HepG2 (cell line): Measurements from ENCODE around the gene ZNF513. TPM values are rescaled to one million over a fixed set of nuclear protein-coding genes. Genes with fewer than 3 reads are reported as not detected.

Experiments
- HDAC2 ChIP-seq: sonication (generic); formaldehyde crosslinking; IDR thresholded peaks from 2 replicates; pipeline ENCODE4 v1.4.0; 2020; ENCODE audit warnings: missing genetic modification reagents
- JDP2 ChIP-seq: sonication (generic); formaldehyde crosslinking; IDR thresholded peaks from 2 replicates; pipeline ENCODE4 v1.8.1; 2022; ENCODE audit warnings: missing genetic modification reagents, borderline replicate concordance
- MAFK ChIP-seq, 2 experiments: IDR thresholded peaks in 1 of 2; conservative IDR thresholded peaks in 1 of 2; 2 replicates each; pipeline ENCODE4 v1.6.1; 2011; ENCODE audit warnings: improper control_type of control experiment in 2 of 2, low read length in 2 of 2
- NR2F2 ChIP-seq: IDR thresholded peaks from 2 replicates; pipeline ENCODE4 v1.6.1; 2012; ENCODE audit warnings: low read depth, inconsistent platforms, borderline replicate concordance
- RBM22 ChIP-seq: fragments of 200-400 bp; formaldehyde crosslinking; optimal IDR thresholded peaks from 2 replicates; pipeline ENCODE3; 2017; ENCODE audit warnings: mild to moderate bottlenecking, low read length, moderate library complexity
- SALL2 ChIP-seq: sonication (generic); formaldehyde crosslinking; IDR thresholded peaks from 2 replicates; pipeline ENCODE4 v1.8.1; 2023; ENCODE audit warnings: mild to moderate bottlenecking, missing genetic modification reagents, inconsistent platforms
- ZNF292 ChIP-seq: sonication (generic); formaldehyde crosslinking; IDR thresholded peaks from 2 replicates; pipeline ENCODE4 v1.8.1; 2022; ENCODE audit warnings: mild to moderate bottlenecking, low read depth, missing genetic modification reagents, borderline replicate concordance
- polyA plus RNA-seq, 8 experiments: library from polyadenylated mRNA; depleted of rRNA in 3 of 8; stranded (reverse) in 7 of 8; unstranded in 1 of 8; fragments of >200 nt; fragmentation: Illumina TruSeq in 4 of 8; extraction: Trizol in 4 of 8; gene quantifications; 2 replicates each; pipeline versions ENCODE4 v1.2.1 to v1.2.3, GENCODE V29; 2011 to 2016; ENCODE audit warnings: low read depth in 4 of 8, missing spikeins in 1 of 8, mixed read lengths in 1 of 8; ENCODE audit not compliant: insufficient read depth in 1 of 8
- total RNA-seq, 5 experiments: library from RNA; depleted of rRNA; stranded (reverse); fragments of >200 nt; fragmentation: Illumina TruSeq; extraction: Trizol; gene quantifications; 2 replicates each; pipeline ENCODE4 v1.2.3, GENCODE V29; 2016; ENCODE audit warnings: low read depth in 1 of 5
- TF ChIP-seq, protein P1 (sequence below): sonication (generic); formaldehyde crosslinking; IDR thresholded peaks from 2 replicates; pipeline ENCODE4 v1.5.0; 2020; ENCODE audit warnings: mild to moderate bottlenecking, missing genetic modification reagents, moderate library complexity
- TF ChIP-seq, protein P2 (sequence below): sonication (generic); formaldehyde crosslinking; IDR thresholded peaks from 2 replicates; pipeline ENCODE4 v1.5.0; 2020; ENCODE audit warnings: missing genetic modification reagents
- TF ChIP-seq, protein P3 (sequence below): sonication (generic); formaldehyde crosslinking; conservative IDR thresholded peaks from 2 replicates; pipeline ENCODE4 v1.8.0; 2022; ENCODE audit warnings: low read depth, missing genetic modification reagents
- TF ChIP-seq, protein P4 (sequence below): sonication (generic); formaldehyde crosslinking; IDR thresholded peaks from 2 replicates; pipeline ENCODE4 v1.9.0; 2021; ENCODE audit warnings: missing genetic modification reagents, borderline replicate concordance
- TF ChIP-seq, protein P5 (sequence below): sonication (generic); formaldehyde crosslinking; IDR thresholded peaks from 2 replicates; pipeline ENCODE4 v1.4.0; 2020; ENCODE audit warnings: missing genetic modification reagents, mild to moderate bottlenecking, borderline replicate concordance
- TF ChIP-seq, protein P6 (sequence below): sonication (generic); formaldehyde crosslinking; IDR thresholded peaks from 2 replicates; pipeline ENCODE4 v1.8.0; 2022; ENCODE audit warnings: missing genetic modification reagents, mild to moderate bottlenecking, moderate library complexity, borderline replicate concordance
- TF ChIP-seq, protein P7 (sequence below): conservative IDR thresholded peaks from 2 replicates; pipeline ENCODE4 v1.6.1; 2018; ENCODE audit warnings: missing genetic modification reagents

Gene ZNF513
- total and polyA plus RNA-seq, 2 of the 13 experiments (the other 11 are each of a cell fraction or from before 2014, with no cell fraction given): 4.9 to 6.3 TPM

DNA sequence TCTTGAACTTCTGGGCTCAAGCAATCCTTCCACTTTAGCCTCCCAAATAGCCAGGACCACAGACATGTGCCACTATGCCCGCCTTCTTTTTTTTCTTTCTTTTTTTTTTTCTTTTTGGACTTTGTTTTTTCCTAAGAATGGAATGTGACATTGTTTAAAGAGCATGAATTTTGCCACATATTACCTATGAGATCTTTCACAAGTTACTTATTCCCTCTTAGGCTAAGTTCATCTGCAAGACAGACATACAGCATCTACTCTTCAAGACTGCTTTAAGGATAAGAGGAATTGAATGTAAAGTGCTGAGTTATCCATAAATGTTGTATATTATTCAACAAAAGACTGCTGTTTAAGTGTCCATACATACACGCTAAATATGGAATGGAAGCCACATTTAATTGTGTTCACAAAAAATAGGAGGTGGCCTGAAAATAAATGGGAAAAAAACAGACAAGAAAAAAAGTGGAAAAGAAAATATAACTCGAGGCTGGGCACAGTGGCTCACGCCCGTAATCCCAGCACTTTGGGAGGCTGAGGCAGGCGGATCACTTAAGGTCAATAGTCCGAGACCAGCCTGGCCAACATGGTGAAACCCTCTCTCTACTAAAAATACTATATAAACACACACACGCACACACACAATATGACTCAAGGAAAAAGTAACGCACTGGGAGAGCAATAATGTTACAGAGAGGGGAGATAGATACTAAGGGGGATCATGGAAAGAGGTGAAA, 32.1 kb upstream of the ZNF513 start (continued):
- TF ChIP-seq HDAC2 (CRISPR knock-in tag) (no peak), SALL2 (CRISPR knock-in tag) (no peak), JDP2 (no peak), NR2F2 (no peak), RBM22 (no peak), ZNF292 (0 out of 2 replicates have a peak, but pooled peaks have one; percentile 1), MAFK (conservative IDR thresholded peaks at IDR 0.05 in 1 of 2, IDR thresholded peaks at IDR 0.05 in 1 of 2; ENCODE audit: low read length in 2 of 2) (no peak)
- TF ChIP-seq, protein P1, sequence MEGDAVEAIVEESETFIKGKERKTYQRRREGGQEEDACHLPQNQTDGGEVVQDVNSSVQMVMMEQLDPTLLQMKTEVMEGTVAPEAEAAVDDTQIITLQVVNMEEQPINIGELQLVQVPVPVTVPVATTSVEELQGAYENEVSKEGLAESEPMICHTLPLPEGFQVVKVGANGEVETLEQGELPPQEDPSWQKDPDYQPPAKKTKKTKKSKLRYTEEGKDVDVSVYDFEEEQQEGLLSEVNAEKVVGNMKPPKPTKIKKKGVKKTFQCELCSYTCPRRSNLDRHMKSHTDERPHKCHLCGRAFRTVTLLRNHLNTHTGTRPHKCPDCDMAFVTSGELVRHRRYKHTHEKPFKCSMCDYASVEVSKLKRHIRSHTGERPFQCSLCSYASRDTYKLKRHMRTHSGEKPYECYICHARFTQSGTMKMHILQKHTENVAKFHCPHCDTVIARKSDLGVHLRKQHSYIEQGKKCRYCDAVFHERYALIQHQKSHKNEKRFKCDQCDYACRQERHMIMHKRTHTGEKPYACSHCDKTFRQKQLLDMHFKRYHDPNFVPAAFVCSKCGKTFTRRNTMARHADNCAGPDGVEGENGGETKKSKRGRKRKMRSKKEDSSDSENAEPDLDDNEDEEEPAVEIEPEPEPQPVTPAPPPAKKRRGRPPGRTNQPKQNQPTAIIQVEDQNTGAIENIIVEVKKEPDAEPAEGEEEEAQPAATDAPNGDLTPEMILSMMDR: no peak
- TF ChIP-seq, protein P2, sequence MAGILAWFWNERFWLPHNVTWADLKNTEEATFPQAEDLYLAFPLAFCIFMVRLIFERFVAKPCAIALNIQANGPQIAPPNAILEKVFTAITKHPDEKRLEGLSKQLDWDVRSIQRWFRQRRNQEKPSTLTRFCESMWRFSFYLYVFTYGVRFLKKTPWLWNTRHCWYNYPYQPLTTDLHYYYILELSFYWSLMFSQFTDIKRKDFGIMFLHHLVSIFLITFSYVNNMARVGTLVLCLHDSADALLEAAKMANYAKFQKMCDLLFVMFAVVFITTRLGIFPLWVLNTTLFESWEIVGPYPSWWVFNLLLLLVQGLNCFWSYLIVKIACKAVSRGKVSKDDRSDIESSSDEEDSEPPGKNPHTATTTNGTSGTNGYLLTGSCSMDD (CRISPR knock-in tag): no peak
- TF ChIP-seq, protein P3, sequence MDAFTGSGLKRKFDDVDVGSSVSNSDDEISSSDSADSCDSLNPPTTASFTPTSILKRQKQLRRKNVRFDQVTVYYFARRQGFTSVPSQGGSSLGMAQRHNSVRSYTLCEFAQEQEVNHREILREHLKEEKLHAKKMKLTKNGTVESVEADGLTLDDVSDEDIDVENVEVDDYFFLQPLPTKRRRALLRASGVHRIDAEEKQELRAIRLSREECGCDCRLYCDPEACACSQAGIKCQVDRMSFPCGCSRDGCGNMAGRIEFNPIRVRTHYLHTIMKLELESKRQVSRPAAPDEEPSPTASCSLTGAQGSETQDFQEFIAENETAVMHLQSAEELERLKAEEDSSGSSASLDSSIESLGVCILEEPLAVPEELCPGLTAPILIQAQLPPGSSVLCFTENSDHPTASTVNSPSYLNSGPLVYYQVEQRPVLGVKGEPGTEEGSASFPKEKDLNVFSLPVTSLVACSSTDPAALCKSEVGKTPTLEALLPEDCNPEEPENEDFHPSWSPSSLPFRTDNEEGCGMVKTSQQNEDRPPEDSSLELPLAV: no peak
- TF ChIP-seq, protein P4, sequence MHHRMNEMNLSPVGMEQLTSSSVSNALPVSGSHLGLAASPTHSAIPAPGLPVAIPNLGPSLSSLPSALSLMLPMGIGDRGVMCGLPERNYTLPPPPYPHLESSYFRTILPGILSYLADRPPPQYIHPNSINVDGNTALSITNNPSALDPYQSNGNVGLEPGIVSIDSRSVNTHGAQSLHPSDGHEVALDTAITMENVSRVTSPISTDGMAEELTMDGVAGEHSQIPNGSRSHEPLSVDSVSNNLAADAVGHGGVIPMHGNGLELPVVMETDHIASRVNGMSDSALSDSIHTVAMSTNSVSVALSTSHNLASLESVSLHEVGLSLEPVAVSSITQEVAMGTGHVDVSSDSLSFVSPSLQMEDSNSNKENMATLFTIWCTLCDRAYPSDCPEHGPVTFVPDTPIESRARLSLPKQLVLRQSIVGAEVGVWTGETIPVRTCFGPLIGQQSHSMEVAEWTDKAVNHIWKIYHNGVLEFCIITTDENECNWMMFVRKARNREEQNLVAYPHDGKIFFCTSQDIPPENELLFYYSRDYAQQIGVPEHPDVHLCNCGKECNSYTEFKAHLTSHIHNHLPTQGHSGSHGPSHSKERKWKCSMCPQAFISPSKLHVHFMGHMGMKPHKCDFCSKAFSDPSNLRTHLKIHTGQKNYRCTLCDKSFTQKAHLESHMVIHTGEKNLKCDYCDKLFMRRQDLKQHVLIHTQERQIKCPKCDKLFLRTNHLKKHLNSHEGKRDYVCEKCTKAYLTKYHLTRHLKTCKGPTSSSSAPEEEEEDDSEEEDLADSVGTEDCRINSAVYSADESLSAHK (CRISPR knock-in tag): no peak
- TF ChIP-seq, protein P5, sequence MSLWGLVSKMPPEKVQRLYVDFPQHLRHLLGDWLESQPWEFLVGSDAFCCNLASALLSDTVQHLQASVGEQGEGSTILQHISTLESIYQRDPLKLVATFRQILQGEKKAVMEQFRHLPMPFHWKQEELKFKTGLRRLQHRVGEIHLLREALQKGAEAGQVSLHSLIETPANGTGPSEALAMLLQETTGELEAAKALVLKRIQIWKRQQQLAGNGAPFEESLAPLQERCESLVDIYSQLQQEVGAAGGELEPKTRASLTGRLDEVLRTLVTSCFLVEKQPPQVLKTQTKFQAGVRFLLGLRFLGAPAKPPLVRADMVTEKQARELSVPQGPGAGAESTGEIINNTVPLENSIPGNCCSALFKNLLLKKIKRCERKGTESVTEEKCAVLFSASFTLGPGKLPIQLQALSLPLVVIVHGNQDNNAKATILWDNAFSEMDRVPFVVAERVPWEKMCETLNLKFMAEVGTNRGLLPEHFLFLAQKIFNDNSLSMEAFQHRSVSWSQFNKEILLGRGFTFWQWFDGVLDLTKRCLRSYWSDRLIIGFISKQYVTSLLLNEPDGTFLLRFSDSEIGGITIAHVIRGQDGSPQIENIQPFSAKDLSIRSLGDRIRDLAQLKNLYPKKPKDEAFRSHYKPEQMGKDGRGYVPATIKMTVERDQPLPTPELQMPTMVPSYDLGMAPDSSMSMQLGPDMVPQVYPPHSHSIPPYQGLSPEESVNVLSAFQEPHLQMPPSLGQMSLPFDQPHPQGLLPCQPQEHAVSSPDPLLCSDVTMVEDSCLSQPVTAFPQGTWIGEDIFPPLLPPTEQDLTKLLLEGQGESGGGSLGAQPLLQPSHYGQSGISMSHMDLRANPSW (CRISPR knock-in tag): no peak
- TF ChIP-seq, protein P6, sequence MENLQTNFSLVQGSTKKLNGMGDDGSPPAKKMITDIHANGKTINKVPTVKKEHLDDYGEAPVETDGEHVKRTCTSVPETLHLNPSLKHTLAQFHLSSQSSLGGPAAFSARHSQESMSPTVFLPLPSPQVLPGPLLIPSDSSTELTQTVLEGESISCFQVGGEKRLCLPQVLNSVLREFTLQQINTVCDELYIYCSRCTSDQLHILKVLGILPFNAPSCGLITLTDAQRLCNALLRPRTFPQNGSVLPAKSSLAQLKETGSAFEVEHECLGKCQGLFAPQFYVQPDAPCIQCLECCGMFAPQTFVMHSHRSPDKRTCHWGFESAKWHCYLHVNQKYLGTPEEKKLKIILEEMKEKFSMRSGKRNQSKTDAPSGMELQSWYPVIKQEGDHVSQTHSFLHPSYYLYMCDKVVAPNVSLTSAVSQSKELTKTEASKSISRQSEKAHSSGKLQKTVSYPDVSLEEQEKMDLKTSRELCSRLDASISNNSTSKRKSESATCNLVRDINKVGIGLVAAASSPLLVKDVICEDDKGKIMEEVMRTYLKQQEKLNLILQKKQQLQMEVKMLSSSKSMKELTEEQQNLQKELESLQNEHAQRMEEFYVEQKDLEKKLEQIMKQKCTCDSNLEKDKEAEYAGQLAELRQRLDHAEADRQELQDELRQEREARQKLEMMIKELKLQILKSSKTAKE (CRISPR knock-in tag): no peak
- TF ChIP-seq, protein P7, sequence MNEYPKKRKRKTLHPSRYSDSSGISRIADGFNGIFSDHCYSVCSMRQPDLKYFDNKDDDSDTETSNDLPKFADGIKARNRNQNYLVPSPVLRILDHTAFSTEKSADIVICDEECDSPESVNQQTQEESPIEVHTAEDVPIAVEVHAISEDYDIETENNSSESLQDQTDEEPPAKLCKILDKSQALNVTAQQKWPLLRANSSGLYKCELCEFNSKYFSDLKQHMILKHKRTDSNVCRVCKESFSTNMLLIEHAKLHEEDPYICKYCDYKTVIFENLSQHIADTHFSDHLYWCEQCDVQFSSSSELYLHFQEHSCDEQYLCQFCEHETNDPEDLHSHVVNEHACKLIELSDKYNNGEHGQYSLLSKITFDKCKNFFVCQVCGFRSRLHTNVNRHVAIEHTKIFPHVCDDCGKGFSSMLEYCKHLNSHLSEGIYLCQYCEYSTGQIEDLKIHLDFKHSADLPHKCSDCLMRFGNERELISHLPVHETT (CRISPR knock-in tag): no peak
